Stimulated activated CD8-positive, alpha-beta memory T cell treated with anti-CD3 and anti-CD28 coated beads, Interleukin-15, amount 100 ng/mL, for 1 hour (primary cell): ENCODE results near the gene ADAD2.

Experiments used
- DNase-seq: peaks from one replicate; pipeline ENCODE4 v3.0.0-alpha.2; 2020; ENCODE audit warnings: low read depth

ADAD2 gene

GRCh38 chr16:84190731-84191388 is at the start of gene ADAD2:
Gene ADAD2, plus strand, starts transcription at chr16:84191157. Its CDS starts 74 bp downstream, at chr16:84191231.
- DNase-seq, result no peak

GRCh38 chr16:84143081-84143480 is 47.9 kb upstream of the ADAD2 start:
- no peak for DNase-seq

- DNase-seq, result no peak
These were observed 47.2 kb upstream of the ADAD2 start for GRCh38 chr16:84143784-84144199.

- DNase-seq, result peak; percentile 5
These were observed 46.6 kb upstream of the ADAD2 start for GRCh38 chr16:84144209-84144858.

GRCh38 chr16:84144859-84145639 is 45.9 kb upstream of the ADAD2 start, which contains the start of the genes DNAAF1 and HSDL1:
Gene DNAAF1, plus strand, starts transcription at chr16:84145308. Its CDS starts 133 bp downstream, at chr16:84145441.
Gene HSDL1, minus strand, starts transcription at chr16:84145177. Its CDS starts 13,856 bp downstream, at chr16:84131321.
- peak; percentile 88 for DNase-seq

- DNase-seq, result no peak
These were observed 40.0 kb upstream of the ADAD2 start for GRCh38 chr16:84150926-84151325.

GRCh38 chr16:84153660-84154214 is 37.2 kb upstream of the ADAD2 start:
- DNase-seq, result no peak

- DNase-seq, result no peak
These were observed 35.7 kb upstream of the ADAD2 start for GRCh38 chr16:84155226-84155625.

- DNase-seq, result no peak
These were observed 35.2 kb upstream of the ADAD2 start for GRCh38 chr16:84155771-84156170.

- no peak for DNase-seq
These were observed 34.6 kb upstream of the ADAD2 start for GRCh38 chr16:84156342-84156784.

GRCh38 chr16:84159007-84159406 is 31.9 kb upstream of the ADAD2 start:
- DNase-seq, result no peak

- DNase-seq, result no peak
These were observed 31.2 kb upstream of the ADAD2 start for GRCh38 chr16:84159800-84160199.

- DNase-seq, result no peak
These were observed 29.9 kb upstream of the ADAD2 start for GRCh38 chr16:84161037-84161436.

GRCh38 chr16:84161801-84162200 is 29.2 kb upstream of the ADAD2 start:
- DNase-seq, result no peak

GRCh38 chr16:84165746-84166145 is 25.2 kb upstream of the ADAD2 start:
- no peak for DNase-seq

- DNase-seq, result no peak
These were observed 23.9 kb upstream of the ADAD2 start for GRCh38 chr16:84166796-84167695.

- DNase-seq, result no peak
These were observed 21.1 kb upstream of the ADAD2 start for GRCh38 chr16:84169765-84170310.

GRCh38 chr16:84174396-84174795 is 16.6 kb upstream of the ADAD2 start:
- no peak for DNase-seq

GRCh38 chr16:84175350-84176081 is 15.4 kb upstream of the ADAD2 start:
- peak; percentile 47 for DNase-seq
